ENCODE measurements around the gene WSB2.

DNA sequence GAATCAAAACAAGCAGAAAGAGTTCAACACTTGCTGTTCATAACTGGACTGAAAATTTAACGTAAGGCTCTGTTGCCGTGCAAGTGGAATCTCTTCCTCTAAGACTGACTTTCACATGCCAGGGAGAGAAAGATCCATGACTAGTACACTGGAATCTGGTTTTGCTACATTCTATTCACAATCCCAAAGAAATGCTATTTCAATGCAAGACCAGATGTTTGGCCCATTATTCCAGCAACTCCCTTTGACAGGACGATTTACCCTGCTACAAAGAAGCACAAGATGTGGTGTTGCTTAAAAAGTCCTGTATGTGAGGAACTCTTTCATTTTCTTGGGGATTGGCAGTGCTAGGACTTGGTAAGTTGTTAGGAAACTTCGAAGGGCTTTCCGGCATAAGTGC lies 27.1 kb downstream of the WSB2 start:
- TF ChIP-seq, protein P1, sequence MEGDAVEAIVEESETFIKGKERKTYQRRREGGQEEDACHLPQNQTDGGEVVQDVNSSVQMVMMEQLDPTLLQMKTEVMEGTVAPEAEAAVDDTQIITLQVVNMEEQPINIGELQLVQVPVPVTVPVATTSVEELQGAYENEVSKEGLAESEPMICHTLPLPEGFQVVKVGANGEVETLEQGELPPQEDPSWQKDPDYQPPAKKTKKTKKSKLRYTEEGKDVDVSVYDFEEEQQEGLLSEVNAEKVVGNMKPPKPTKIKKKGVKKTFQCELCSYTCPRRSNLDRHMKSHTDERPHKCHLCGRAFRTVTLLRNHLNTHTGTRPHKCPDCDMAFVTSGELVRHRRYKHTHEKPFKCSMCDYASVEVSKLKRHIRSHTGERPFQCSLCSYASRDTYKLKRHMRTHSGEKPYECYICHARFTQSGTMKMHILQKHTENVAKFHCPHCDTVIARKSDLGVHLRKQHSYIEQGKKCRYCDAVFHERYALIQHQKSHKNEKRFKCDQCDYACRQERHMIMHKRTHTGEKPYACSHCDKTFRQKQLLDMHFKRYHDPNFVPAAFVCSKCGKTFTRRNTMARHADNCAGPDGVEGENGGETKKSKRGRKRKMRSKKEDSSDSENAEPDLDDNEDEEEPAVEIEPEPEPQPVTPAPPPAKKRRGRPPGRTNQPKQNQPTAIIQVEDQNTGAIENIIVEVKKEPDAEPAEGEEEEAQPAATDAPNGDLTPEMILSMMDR (conservative IDR thresholded peaks at IDR 0.05; ENCODE audit: low read depth, low read length), result no peak
- TF ChIP-seq EZH2 (IDR thresholded peaks at IDR 0.05; ENCODE audit: low read length, unreplicated experiment) (no peak), EZH2phosphoT487 (IDR thresholded peaks at IDR 0.05; ENCODE audit: borderline replicate concordance, low read length) (no peak)

Measured in PC-3 (cell line).